GM12875 (cell line): ENCODE data around the gene PRR5L.

Experiments
- H3K4me3 ChIP-seq: one replicate; pipeline ENCODE4 v1.5.1; 2011; ENCODE audit warnings: low read depth, low read length, control low read depth
- TF ChIP-seq, protein P1 (sequence below): IDR thresholded peaks from 2 replicates; pipeline ENCODE4 v1.5.1; 2011; ENCODE audit warnings: low read depth, mild to moderate bottlenecking, control low read depth, inconsistent platforms, low read length, moderate library complexity, borderline replicate concordance; ENCODE audit not compliant: insufficient read depth

PRR5L gene

GRCh38 chr11:36400766-36401455 is 104.8 kb downstream of the PRR5L start:
- no peak overlapping the region for H3K4me3 ChIP-seq
- TF ChIP-seq, protein P1, sequence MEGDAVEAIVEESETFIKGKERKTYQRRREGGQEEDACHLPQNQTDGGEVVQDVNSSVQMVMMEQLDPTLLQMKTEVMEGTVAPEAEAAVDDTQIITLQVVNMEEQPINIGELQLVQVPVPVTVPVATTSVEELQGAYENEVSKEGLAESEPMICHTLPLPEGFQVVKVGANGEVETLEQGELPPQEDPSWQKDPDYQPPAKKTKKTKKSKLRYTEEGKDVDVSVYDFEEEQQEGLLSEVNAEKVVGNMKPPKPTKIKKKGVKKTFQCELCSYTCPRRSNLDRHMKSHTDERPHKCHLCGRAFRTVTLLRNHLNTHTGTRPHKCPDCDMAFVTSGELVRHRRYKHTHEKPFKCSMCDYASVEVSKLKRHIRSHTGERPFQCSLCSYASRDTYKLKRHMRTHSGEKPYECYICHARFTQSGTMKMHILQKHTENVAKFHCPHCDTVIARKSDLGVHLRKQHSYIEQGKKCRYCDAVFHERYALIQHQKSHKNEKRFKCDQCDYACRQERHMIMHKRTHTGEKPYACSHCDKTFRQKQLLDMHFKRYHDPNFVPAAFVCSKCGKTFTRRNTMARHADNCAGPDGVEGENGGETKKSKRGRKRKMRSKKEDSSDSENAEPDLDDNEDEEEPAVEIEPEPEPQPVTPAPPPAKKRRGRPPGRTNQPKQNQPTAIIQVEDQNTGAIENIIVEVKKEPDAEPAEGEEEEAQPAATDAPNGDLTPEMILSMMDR = no peak

DNA sequence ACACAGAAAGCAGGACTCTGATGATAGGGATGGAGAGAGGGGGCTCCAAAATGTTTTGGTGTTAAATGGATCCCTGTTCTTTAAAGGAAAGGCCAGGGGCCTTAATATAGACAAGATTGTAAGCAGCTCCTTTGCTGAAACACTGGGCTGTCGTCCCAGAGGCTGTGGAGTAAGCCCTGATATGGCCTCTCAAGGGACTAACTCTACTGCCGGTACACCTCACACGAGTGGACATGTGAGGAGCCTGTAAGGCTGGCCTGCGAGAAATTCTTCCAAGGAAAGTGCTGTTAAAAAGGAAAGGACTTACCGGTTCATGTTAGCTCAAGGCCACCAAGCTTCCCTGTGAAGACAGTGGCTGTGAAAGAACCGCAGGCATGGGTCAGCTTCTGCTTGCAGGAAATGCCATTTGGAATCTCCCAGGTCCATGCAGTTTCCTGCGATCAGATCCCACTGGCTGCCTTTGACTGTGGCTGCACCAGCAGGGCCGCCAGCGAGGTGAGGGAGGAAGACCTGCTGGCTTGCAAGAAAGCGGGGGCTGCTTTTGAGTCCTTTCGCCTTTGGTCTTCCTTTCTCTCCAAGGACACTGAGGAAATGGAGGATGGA is 106.6 kb downstream of the PRR5L start:
- TF ChIP-seq, protein P1 = no peak
- H3K4me3 ChIP-seq = no peak overlapping the region

DNA sequence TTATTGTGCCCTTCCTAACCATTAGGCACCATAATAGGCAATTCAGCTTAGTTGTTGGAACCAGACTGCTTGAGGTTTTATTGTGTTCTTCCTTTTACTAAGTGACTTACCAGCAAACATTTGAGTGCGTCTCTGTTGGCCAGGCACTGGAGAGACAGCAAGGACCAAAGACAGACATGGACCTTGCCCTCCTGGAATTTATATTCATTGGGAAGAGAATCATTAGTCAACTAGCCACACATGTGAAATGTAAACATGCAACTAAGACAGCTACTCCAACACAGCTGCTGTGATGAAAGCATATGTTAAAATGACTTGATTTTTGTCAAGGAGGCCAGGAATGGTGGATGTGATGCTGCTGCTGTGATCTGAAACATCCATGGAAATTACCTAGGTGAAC is 107.6 kb downstream of the PRR5L start:
- H3K4me3 ChIP-seq = no peak overlapping the region
- TF ChIP-seq, protein P1 = no peak

DNA sequence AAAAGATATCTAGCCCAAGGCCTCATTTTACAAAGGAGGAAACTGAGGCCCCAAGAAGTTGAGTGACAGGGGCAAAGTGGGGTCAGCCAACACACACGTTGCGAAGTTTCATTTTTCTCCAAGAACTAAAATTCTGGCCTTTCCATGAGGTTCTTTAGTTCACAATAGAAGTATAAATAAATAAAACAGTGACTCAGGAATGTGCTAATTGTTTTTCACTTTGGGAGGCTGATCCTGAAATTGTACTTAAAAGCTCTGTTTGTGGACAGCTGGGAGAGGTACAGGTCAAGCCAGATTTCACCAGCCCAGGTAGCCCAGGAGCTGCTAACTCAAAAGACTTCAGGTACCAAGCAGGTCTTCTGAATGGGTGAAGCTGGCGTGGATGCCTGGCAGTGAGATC is 108.7 kb downstream of the PRR5L start:
- H3K4me3 ChIP-seq = no peak overlapping the region
- TF ChIP-seq, protein P1 = no peak

- TF ChIP-seq, protein P1 = no peak
- H3K4me3 ChIP-seq = no peak overlapping the region
These were observed 109.7 kb downstream of the PRR5L start for GRCh38 chr11:36405585-36406367.

DNA sequence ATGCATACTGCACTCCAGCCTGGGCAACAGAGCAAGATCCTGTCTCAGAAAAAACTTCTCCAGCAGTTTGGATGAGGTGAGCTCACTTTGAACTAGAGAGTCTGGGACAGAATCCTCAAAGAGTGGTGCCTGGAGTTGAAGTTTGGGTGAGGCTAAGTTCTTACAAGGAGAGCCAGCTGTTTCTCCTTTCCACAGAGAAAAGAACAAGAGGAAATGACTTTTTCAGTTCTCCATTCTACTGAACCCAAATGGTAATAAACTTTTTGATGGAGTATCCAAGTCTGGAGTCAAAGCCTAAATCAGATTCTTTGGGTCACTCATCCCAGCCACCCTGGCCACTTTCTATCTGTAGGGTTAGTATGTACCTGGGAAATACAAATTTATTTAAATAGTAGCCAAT is 111.3 kb downstream of the PRR5L start:
- TF ChIP-seq, protein P1 = no peak
- H3K4me3 ChIP-seq = no peak overlapping the region
